ENCODE results near the gene ATP10D.
"Not testable (repeated sequence)": the region's sequence is repeated elsewhere in the genome, so short reads cannot be mapped to it uniquely, and the experiment has no call there.

ATP10D gene

GRCh38 chr4:47485047-47485692 is at the start of gene ATP10D:
Gene ATP10D, plus strand, starts transcription at chr4:47485275. Its CDS starts 27,266 bp downstream, at chr4:47512541.
- DNase-seq (ENCODE audit: low read depth): peak; percentile 55

DNA sequence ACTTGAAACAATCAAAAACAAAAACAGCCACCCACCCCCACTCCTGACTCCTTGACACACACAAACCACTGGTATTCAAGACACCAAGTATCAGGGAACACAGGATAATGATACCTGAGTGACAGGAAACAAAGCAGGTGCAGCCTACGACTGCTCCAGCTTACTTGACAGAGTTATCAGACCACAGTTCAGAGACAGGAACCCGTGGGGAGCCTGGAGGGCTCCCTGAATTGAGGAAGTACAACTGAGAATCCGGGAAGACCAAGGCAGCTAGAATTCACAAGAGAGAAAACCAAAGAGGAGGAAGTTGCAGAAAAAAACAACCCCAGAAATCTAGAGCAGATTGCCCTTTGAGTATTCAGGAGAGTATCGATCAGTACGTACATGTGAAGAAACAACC is 42.1 kb upstream of the ATP10D start:
- no peak for DNase-seq (ENCODE audit: low read depth)

DNA sequence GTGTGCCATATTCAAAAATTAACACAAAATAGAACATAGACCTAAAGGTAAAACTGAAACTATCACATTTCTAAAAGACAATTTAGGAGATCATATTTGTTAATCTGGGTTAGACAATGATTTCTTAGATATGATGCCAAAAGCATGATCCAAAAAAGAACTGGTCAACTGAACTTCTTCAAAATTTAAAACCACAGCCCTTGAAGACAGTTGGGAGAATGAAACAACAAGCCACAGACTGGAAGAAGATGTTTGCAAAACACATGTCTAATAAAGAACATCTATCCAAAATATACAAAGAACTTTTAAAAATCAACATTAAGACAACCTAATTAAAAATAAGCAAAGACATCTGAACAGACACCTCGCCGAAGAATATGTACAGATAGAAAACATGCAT is 41.0 kb upstream of the ATP10D start:
- no peak for DNase-seq (ENCODE audit: low read depth)

GRCh38 chr4:47451657-47452056 is 33.4 kb upstream of the ATP10D start:
- no peak for DNase-seq (ENCODE audit: low read depth)

DNA sequence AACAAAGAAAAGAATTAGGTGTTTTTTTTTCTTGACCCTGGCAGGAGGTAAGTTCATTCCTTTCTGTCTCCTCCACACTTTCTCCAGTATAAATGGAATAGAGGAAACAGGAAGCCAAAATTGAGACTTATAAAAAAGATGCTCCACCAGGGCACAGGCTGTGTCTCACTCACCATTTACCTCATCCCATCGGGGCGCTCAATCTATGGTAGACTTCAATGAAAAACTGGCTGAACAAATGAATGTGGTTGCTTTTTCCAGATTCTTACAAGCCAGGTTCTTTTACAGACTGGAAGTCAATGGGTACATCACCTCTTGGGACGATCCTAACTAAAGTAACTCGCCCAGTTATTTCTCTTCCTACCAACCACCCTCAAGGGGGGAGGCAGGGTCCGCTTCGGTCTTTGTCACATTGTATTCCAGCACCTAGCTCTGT is 22.3 kb upstream of the ATP10D start:
- no peak for DNase-seq (ENCODE audit: low read depth)

- peak; percentile 96 for DNase-seq (ENCODE audit: low read depth)
These were observed 21.7 kb upstream of the ATP10D start, which contains the start of gene COMMD8 for GRCh38 chr4:47463235-47463956. Gene COMMD8, minus strand, starts transcription at chr4:47463702. Its CDS starts 51 bp downstream, at chr4:47463651.

GRCh38 chr4:47465004-47465403 is 20.1 kb upstream of the ATP10D start:
- DNase-seq (ENCODE audit: low read depth): no peak

DNA sequence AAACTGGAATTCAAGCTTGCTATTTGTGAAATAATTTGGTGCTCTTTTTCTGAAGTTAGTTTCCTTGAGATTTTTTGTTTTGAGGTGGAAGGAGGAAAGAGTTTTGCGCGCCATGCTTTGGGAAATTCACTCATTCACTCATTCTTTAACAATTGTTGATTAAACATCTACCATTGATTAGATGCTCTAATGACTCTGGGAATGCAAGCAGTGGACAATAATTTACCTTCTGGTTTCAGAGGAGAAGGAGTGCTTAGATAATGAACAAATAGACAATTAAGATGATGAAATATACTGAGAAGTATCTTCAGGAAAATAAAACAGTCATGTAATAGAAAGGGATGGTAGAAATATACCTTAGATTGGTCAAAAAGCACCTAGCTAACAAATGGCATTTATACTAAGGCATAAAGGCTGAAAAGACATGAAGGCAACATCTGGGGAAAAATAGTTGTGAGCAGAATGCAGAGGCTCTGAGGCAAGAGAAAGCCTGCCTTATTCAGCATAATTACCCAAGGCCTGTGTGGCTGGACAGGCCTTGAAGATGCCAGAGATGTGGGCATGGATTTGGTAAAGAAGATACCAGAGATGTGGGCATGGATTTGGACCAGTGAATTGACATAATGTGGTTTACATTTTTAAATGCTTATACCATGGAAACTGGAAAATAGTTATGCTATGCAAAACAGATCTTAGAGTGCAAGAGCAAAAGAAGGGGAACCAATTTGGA is 18.9 kb upstream of the ATP10D start:
- DNase-seq (ENCODE audit: low read depth): no peak

DNA sequence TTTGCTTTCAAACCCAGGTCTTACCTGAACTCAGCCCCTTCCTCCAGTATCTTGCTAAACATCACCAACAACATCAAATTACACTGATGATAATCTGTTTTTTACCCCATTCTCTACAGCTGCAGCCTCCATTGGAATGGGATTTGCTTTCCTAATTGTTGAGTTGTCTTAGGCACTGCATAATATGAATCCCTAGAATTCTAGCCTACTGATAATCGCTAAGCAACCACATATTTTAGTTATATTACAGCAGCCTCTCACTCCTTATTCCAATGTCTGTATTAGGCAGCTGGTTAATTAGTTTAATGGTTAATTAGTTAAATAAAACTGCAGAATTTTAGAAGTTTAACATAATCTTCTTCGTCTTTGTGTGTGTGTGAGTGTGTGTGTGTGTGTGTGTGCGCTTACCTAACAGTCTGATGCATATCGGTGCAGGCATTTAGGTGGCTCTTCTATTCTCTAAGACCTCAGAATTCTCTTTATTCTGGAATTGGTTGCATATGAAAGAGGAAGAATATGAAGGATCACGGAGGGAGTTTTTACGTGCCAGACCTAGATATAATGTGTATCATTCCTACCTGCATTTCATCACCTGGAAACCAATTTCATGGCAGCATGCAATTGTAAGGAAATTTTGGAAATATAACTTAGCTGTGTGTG is 16.2 kb upstream of the ATP10D start:
- DNase-seq (ENCODE audit: low read depth): no peak

- no peak for DNase-seq (ENCODE audit: low read depth)
These were observed 15.1 kb upstream of the ATP10D start for GRCh38 chr4:47469951-47470350.

GRCh38 chr4:47471064-47471463 is 14.0 kb upstream of the ATP10D start:
- DNase-seq (ENCODE audit: low read depth): no peak

- no peak for DNase-seq (ENCODE audit: low read depth)
These were observed 13.5 kb upstream of the ATP10D start for GRCh38 chr4:47471591-47471990.

DNA sequence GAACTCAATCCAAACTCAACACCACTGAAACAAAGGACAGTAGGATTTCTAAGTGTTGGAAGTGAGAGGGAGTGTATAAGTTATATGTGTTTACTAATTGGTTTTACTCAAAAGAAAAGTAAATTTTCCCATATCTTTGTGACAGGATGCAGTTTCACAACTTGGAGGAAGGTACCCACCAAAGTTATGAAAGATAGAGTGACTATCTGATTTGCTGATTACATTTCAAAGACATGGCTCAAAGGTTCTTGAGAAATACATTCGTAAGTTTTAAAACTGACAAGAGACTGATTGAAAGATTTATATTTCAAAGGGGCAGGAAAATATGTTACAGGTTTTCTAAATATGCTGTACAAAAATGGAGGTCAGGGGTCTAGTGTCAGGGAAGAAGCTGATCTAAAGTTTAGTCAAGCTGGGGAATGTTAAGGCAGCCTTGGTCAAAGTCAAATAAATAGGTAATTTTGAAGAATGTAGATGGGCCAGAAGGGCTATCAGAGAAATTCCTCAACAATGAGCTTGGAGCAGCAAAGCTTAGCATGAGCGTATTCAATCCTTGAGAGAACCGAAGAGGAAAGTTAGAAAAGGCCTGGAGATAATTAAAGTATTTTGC is 11.8 kb upstream of the ATP10D start:
- no peak for DNase-seq (ENCODE audit: low read depth)

- DNase-seq (ENCODE audit: low read depth): no peak
These were observed 10.3 kb upstream of the ATP10D start for GRCh38 chr4:47474799-47475198.

DNA sequence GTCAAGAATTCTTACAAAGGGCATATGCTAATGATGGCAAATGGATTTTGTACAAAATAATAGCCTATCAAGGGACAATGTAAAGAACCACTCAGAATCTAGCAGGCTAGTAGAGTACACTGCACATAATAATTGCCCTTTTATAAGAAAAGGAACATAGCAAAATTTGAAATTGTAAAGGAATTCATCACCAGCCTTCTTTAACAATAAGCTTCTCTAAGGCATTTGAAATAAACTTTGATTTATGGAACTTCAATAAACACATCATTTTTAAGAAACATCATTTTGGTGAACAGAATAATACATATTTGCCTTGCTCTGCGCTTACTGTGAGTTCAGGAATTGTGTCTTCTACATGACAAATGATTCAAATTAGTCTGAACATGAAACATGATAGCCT is 9.7 kb upstream of the ATP10D start:
- no peak for DNase-seq (ENCODE audit: low read depth)

- no peak for DNase-seq (ENCODE audit: low read depth)
These were observed 6.3 kb upstream of the ATP10D start for GRCh38 chr4:47478804-47479203.

GRCh38 chr4:47482326-47482725 is 2.7 kb upstream of the ATP10D start:
- no peak for DNase-seq (ENCODE audit: low read depth)

GRCh38 chr4:47483745-47484144 is 1.3 kb upstream of the ATP10D start:
- DNase-seq (ENCODE audit: low read depth): no peak

- no peak for DNase-seq (ENCODE audit: low read depth)
These were observed 907 bp upstream of the ATP10D start for GRCh38 chr4:47484168-47484567.

DNA sequence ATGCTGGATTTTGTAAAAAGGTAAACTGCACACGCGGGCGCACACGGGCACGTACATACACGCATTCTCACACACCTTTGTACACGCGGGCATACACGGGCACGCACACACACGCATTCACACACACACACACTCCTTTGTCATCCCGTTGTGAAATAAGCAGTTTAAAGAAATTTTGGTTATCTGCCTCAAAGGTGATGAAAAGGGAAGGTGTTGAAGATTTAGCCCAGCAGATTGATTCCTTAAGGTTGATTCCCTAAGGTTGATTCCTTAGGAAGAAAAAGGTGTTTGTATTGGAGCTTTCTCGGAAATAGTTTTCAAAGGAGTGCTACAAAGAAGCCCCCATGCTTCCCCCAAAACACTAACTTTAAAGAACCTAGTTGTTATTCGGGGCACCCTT is 693 bp downstream of the ATP10D start:
- no peak for DNase-seq (ENCODE audit: low read depth)

- no peak for DNase-seq (ENCODE audit: low read depth)
These were observed 1.2 kb downstream of the ATP10D start for GRCh38 chr4:47486231-47486673.

DNA sequence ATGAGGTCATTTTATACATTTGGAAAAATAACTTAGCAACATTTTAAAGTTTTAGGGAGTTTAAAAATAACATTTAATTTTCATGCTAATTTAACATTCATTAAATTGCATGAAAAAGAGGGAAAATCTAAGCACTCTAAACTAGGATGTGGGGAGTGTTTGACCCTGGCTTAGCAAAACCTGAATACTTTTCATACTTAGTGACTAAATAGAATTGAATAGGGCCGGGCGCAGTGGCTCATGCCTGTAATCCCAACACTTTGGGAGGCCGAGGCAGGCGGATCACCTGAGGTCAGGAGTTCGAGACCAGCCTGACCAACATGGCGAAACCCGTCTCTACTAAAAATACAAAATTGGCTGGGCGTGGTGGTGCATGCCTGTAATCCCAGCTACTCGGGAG is 1.7 kb downstream of the ATP10D start:
- not testable (repeated sequence) for DNase-seq (ENCODE audit: low read depth)

Data from activated gamma-delta T cell treated with anti-CD3 and anti-CD28 coated beads, Interleukin-2, amount 50 U/mL, for 16 hours (primary cell).